Epithelial cell of proximal tubule (primary cell): ENCODE results near the gene ZNF354C. TPM values are rescaled to one million over a fixed set of nuclear protein-coding genes. Genes with fewer than 3 reads are reported as not detected.

Source experiments
- DNase-seq: peaks from one replicate; pipeline ENCODE4 v3.0.0-alpha.2; 2011; ENCODE audit warnings: low read depth
- H3K4me3 ChIP-seq: 2 replicates; pipeline ENCODE4 v1.5.1; 2011; ENCODE audit warnings: low read depth, mild to moderate bottlenecking, low read length
- total RNA-seq: library from RNA; depleted of rRNA; stranded (reverse); fragments of >200 nt; gene quantifications from 2 replicates; pipeline ENCODE4 v1.2.3, GENCODE V29; 2015
- TF ChIP-seq, protein P1 (sequence below): conservative IDR thresholded peaks from 2 replicates; pipeline ENCODE4 v1.5.1; 2012; ENCODE audit warnings: low read depth, mild to moderate bottlenecking, low read length

Gene ZNF354C
- total RNA-seq, 1 donor from 2014 or later = 3.1 TPM

DNA sequence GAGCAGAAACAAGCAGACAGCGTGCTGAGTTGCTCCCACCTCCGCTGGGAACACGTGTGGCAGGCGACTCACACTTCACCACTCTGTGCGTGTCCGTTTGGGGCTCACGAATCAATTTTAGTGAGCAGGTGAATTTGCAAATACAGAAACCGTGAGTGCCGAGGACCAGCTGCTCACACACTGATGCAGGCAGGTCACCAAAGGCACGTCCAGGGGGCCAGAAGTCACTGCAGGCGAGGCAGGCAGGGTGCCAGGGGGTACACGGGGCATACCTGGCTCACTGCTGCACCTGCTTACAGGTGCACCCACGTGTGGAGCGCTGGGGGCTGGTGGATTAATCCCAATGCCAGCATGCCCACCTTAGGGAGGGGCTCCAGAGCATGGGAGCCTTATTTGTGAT, 68.8 kb downstream of the ZNF354C start:
- no peak for DNase-seq
- TF ChIP-seq, protein P1, sequence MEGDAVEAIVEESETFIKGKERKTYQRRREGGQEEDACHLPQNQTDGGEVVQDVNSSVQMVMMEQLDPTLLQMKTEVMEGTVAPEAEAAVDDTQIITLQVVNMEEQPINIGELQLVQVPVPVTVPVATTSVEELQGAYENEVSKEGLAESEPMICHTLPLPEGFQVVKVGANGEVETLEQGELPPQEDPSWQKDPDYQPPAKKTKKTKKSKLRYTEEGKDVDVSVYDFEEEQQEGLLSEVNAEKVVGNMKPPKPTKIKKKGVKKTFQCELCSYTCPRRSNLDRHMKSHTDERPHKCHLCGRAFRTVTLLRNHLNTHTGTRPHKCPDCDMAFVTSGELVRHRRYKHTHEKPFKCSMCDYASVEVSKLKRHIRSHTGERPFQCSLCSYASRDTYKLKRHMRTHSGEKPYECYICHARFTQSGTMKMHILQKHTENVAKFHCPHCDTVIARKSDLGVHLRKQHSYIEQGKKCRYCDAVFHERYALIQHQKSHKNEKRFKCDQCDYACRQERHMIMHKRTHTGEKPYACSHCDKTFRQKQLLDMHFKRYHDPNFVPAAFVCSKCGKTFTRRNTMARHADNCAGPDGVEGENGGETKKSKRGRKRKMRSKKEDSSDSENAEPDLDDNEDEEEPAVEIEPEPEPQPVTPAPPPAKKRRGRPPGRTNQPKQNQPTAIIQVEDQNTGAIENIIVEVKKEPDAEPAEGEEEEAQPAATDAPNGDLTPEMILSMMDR = no peak
- H3K4me3 ChIP-seq = no peak overlapping the region

DNA sequence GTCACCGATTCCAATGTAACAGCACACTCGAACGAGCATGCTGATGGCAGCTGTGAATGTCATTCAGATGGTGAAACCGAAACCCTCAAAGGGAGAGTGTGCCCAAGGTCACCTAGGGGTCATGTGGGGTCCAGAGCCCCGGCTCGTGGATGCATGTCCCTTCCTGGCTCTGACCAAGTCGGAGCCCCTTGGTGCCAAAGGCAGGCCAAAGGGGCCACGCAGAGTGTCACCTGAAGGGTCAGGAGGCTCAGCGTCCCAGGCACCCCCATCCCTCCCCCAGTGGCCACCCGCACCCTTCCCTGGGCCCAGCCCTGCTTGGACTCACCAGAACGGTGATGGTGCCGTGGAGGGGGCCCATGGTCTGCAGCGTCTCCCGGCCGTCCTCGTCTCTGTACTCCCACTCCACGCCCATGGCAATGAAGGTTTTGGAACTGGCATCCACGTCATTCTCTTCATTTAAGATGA, 69.5 kb downstream of the ZNF354C start:
- TF ChIP-seq, protein P1 = no peak
- no peak for DNase-seq
- no peak overlapping the region for H3K4me3 ChIP-seq

DNA sequence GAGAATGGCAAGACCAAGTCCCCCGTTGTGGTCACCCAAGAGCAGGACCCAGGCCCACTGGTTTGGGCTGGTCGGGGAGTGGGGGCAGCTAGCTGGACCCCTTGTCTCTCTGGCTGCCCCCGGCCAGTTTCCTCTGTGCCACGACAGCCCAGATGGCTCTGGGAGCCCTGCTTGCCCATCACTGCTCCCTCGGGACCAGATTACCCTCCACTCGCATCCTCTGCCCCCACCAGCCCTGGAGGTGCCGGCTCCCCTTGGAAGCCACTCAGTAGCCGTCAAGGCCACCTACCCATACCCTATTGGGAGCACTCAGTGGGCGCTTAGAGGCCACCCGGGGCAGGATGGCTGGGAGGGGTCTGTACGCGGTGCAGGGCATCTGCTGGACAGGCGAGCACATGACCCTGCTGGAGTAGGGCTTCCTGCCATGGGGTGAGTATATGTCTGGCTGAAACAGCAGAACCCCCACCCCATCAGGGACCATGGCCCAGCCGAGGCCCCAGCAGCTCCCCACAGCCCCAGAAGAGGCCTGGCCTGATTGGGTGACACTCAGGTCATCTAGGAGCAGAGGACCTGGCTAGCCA, 70.0 kb downstream of the ZNF354C start:
- no peak for DNase-seq
- H3K4me3 ChIP-seq = no peak overlapping the region
- TF ChIP-seq, protein P1 = no peak

DNA sequence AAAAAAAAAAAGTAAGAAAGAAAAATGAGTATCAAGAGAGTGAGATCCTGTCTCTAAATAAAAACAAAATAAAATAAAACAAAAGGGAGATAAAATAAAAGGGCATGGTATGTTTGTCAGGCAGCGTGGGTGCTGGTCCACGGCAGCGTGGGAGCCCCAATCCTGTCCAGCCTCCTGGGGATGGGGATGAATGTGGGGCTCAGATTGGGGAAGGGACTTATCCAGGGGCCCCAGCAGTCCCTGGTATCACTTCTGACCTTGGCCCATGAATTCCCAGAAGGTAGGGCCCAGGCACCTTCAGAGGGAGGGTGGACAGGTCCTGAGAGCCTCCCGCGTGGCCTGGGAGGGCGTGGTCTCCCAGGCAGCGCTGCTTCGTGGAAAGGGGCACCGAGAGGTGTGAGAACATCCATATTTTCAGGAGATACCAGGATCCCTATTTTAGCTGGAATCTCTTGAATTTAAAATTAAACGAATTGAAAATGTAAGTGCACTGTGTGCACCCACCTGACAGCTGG, 71.2 kb downstream of the ZNF354C start:
- TF ChIP-seq, protein P1 = no peak
- H3K4me3 ChIP-seq = no peak overlapping the region
- no peak for DNase-seq

DNA sequence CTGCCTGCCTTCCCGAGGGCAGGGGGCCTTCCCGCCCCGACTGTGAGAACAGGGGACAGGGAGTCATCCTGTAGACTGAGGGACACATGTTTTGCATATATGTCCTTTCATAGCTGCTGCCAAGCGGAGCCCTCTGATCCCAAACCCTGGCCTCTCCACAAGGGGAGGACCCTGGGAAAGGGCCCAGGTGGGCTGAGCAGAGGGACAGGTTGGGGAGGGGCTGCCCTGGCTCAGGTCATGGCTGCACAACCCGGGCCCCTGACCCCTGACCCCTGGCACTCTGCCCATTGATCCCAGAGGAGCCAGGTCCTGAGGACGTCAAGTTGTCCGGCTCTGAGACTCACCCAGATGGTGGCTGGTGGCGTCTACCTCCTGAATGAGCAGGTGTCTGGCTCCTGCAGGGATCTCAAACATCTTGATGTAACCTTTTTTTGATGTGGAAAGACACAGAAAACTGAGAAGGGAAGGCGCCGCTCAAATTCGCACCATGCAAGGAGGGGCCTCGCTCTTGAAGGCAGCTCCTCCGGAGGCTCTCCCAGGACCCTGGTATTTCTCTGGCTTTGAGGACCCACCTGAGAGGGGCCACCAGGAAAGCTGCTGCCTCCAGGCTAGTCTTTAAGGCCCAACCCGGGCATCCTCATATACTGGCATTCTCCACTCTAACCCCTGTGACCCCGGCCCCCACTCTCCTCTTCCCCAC, 71.9 kb downstream of the ZNF354C start:
- no peak overlapping the region for H3K4me3 ChIP-seq

DNA sequence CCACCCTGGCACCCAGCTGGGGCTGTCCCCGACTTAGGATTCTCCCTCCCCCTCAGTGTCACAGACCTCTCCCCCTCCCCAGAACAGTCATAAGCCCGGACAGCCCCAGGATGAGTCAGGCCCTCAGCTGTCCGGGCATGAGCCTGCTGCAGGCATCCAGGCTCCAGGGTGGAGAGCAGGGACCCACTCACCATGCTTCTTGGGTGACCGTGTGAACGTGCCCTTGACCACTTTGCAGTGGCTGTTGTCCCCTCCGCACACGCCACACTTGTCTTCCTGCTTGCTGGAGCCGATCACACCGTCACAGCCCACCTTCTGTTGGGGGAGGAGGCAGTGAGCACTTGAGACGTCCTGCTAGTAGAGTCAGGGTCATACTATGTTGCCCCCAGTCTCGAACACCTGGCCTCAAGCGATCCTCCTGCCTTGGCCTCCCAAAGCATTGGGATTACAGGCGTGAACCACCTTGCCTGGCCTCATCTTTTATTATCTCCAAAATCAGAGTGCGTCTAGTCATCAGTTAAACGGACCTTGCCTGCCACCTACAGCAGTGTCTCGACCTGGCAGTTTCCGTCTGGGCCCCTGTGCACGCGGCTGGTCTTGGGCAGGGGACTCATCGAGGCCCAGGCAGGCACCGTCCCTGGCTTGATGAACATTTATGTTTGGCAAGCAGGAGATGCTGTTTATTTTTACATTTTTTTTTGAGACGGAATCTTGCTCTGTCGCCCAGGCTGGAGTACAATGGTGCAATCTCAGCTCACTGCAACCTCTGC, 72.6 kb downstream of the ZNF354C start:
- DNase-seq = no peak
- no peak overlapping the region for H3K4me3 ChIP-seq
- TF ChIP-seq, protein P1 = no peak

More for the DNA sequence above, 71.9 kb downstream of the ZNF354C start:
- no peak for DNase-seq
- TF ChIP-seq, protein P1 = no peak

Other genes with a start within 250 kb of the ZNF354C start
- 3.5 and 3.7 TPM in 2 replicates for gene ZNF354B, start 200.4 kb upstream of the ZNF354C start, total RNA-seq
- gene ZFP2, start 164.5 kb upstream of the ZNF354C start, total RNA-seq = 0.29 and 0.86 TPM in 2 replicates
- 0.87 and 1.7 TPM in 2 replicates for gene ZNF454, start 119.2 kb upstream of the ZNF354C start, total RNA-seq
- not detected in 2 replicates for gene GRM6, start 65.1 kb upstream of the ZNF354C start, total RNA-seq
- 2.2 and 2.4 TPM in 2 replicates for gene ZNF879, start 36.6 kb upstream of the ZNF354C start, total RNA-seq